ENCODE data around the gene RAB40B.

Gene RAB40B

GRCh38 chr17:82689077-82689476, 9.4 kb downstream of the RAB40B start:
- TF ChIP-seq REST (IDR thresholded peaks at IDR 0.05; ENCODE audit: insufficient read depth in 1 of 2, low read depth in 2 of 2, low read length in 2 of 2): no peak
- TF ChIP-seq TAF1 (IDR thresholded peaks at IDR 0.05; ENCODE audit: borderline replicate concordance, insufficient read depth, low read length): no peak
- TF ChIP-seq SIN3A (IDR thresholded peaks at IDR 0.05; ENCODE audit: borderline replicate concordance, insufficient read depth, low read length): no peak
- no peak for TF ChIP-seq POLR2AphosphoS5 (IDR thresholded peaks at IDR 0.05; ENCODE audit: low read depth, low read length)
- no peak for TF ChIP-seq FOXP2 (optimal IDR thresholded peaks at IDR 0.05; ENCODE audit: borderline replicate concordance, extremely low read depth, extremely low read length, insufficient read depth)

GRCh38 chr17:82687871-82688270, 10.6 kb downstream of the RAB40B start:
- TF ChIP-seq REST (IDR thresholded peaks at IDR 0.05; ENCODE audit: insufficient read depth in 1 of 2, low read depth in 2 of 2, low read length in 2 of 2): no peak
- no peak for TF ChIP-seq TAF1 (IDR thresholded peaks at IDR 0.05; ENCODE audit: borderline replicate concordance, insufficient read depth, low read length)
- TF ChIP-seq FOXP2 (optimal IDR thresholded peaks at IDR 0.05; ENCODE audit: borderline replicate concordance, extremely low read depth, extremely low read length, insufficient read depth): no peak
- TF ChIP-seq POLR2AphosphoS5 (IDR thresholded peaks at IDR 0.05; ENCODE audit: low read depth, low read length): no peak

GRCh38 chr17:82687375-82687861, 11.1 kb downstream of the RAB40B start:
- TF ChIP-seq SIN3A (IDR thresholded peaks at IDR 0.05; ENCODE audit: borderline replicate concordance, insufficient read depth, low read length) (no peak), FOXP2 (optimal IDR thresholded peaks at IDR 0.05; ENCODE audit: borderline replicate concordance, extremely low read depth, extremely low read length, insufficient read depth) (no peak), POLR2AphosphoS5 (IDR thresholded peaks at IDR 0.05; ENCODE audit: low read depth, low read length) (no peak), TAF1 (IDR thresholded peaks at IDR 0.05; ENCODE audit: borderline replicate concordance, insufficient read depth, low read length) (no peak), REST (IDR thresholded peaks at IDR 0.05; ENCODE audit: insufficient read depth in 1 of 2, low read depth in 2 of 2, low read length in 2 of 2) (no peak)

- TF ChIP-seq TAF1 (IDR thresholded peaks at IDR 0.05; ENCODE audit: borderline replicate concordance, insufficient read depth, low read length) (no peak), FOXP2 (optimal IDR thresholded peaks at IDR 0.05; ENCODE audit: borderline replicate concordance, extremely low read depth, extremely low read length, insufficient read depth) (no peak), REST (IDR thresholded peaks at IDR 0.05; ENCODE audit: insufficient read depth in 1 of 2, low read depth in 2 of 2, low read length in 2 of 2) (no peak), POLR2AphosphoS5 (IDR thresholded peaks at IDR 0.05; ENCODE audit: low read depth, low read length) (no peak), SIN3A (IDR thresholded peaks at IDR 0.05; ENCODE audit: borderline replicate concordance, insufficient read depth, low read length) (no peak)
These were observed 11.9 kb downstream of the RAB40B start for GRCh38 chr17:82686366-82687324.
